GM19372 (cell line): ENCODE measurements around the gene MEF2A.
A peak's percentile ranks its signal among the peaks of the same experiment; 100 is the strongest.
"Not testable (repeated sequence)": the region's sequence is repeated elsewhere in the genome, so short reads cannot be mapped to it uniquely, and the experiment has no call there.

Experiments used
- ATAC-seq: cut with Tn5 transposase; IDR thresholded peaks from one replicate; pipeline ENCODE4 v1.9.1; 2021; ENCODE audit warnings: mild to moderate bottlenecking, low read depth, moderate library complexity; ENCODE audit not compliant: unreplicated experiment

The MEF2A gene

GRCh38 chr15:99565299-99566156 lies at the start of gene MEF2A:
TSS of gene MEF2A (plus strand) at chr15:99565984. CDS start at chr15:99633120, 67,136 bp downstream.
- peak; percentile 57 for ATAC-seq

- ATAC-seq: no peak
These were observed 47.6 kb upstream of the MEF2A start for GRCh38 chr15:99518191-99518590.

GRCh38 chr15:99519366-99519765 lies 46.4 kb upstream of the MEF2A start:
- ATAC-seq: not testable (repeated sequence)

- ATAC-seq: no peak
These were observed 43.5 kb upstream of the MEF2A start for GRCh38 chr15:99522288-99522687.

- no peak for ATAC-seq
These were observed 39.6 kb upstream of the MEF2A start for GRCh38 chr15:99526176-99526575.

- no peak for ATAC-seq
These were observed 39.1 kb upstream of the MEF2A start for GRCh38 chr15:99526671-99527070.

GRCh38 chr15:99536422-99537040 lies 29.3 kb upstream of the MEF2A start:
- ATAC-seq: no peak

- ATAC-seq: no peak
These were observed 28.4 kb upstream of the MEF2A start for GRCh38 chr15:99537344-99537743.

- no peak for ATAC-seq
These were observed 27.5 kb upstream of the MEF2A start for GRCh38 chr15:99538261-99538660.

- ATAC-seq: no peak
These were observed 23.0 kb upstream of the MEF2A start for GRCh38 chr15:99542828-99543227.

GRCh38 chr15:99545605-99546004 lies 20.2 kb upstream of the MEF2A start:
- no peak for ATAC-seq

GRCh38 chr15:99546441-99547100 lies 19.2 kb upstream of the MEF2A start:
- no peak for ATAC-seq

- no peak for ATAC-seq
These were observed 18.3 kb upstream of the MEF2A start for GRCh38 chr15:99547517-99547916.

- ATAC-seq: no peak
These were observed 15.7 kb upstream of the MEF2A start for GRCh38 chr15:99550077-99550476.

- ATAC-seq: no peak
These were observed 13.7 kb upstream of the MEF2A start for GRCh38 chr15:99552111-99552510.

GRCh38 chr15:99554880-99555488 lies 10.8 kb upstream of the MEF2A start:
- no peak for ATAC-seq

- ATAC-seq: no peak
These were observed 9.8 kb upstream of the MEF2A start for GRCh38 chr15:99556011-99556410.

GRCh38 chr15:99556578-99556977 lies 9.2 kb upstream of the MEF2A start:
- ATAC-seq: no peak

GRCh38 chr15:99558084-99558483 lies 7.7 kb upstream of the MEF2A start:
- ATAC-seq: no peak

GRCh38 chr15:99558571-99558970 lies 7.2 kb upstream of the MEF2A start:
- ATAC-seq: no peak
